Measurements from ENCODE around the gene SDR42E1. TPM values are rescaled to one million over a fixed set of nuclear protein-coding genes. Genes with fewer than 3 reads are reported as not detected.

Gene SDR42E1
- total RNA-seq, 1 donor, result 1.4 TPM

DNA sequence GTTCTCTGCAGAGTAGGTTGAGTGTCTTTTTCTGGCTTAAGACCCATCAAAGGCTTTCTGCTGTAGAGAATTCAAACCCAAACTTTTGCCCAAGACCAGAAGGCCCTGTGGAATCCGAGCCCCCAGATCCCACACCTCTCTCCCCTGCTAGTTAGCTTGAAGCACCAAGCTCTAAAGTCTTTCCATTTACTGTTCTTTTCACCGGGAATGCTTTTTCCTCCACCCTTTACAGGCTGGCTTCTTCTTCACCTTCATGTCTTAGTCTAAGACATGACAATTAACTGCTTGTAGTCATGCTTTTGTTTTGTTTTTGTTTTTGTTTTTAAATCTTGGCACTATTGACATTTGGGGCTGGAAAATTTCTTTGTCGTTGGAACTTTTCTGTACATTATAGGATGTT lies 39.2 kb upstream of the SDR42E1 start:
- peaks cover 16% of the 10 kb centered on the region for H3K27me3 ChIP-seq (ENCODE audit: insufficient read depth, low read length)
- no peaks in the 10 kb centered on the region for H3K36me3 ChIP-seq (ENCODE audit: insufficient read depth, low read length)
- no peaks in the 10 kb centered on the region for H3K79me2 ChIP-seq (ENCODE audit: insufficient read depth, low read length)
- TF ChIP-seq, protein P1, sequence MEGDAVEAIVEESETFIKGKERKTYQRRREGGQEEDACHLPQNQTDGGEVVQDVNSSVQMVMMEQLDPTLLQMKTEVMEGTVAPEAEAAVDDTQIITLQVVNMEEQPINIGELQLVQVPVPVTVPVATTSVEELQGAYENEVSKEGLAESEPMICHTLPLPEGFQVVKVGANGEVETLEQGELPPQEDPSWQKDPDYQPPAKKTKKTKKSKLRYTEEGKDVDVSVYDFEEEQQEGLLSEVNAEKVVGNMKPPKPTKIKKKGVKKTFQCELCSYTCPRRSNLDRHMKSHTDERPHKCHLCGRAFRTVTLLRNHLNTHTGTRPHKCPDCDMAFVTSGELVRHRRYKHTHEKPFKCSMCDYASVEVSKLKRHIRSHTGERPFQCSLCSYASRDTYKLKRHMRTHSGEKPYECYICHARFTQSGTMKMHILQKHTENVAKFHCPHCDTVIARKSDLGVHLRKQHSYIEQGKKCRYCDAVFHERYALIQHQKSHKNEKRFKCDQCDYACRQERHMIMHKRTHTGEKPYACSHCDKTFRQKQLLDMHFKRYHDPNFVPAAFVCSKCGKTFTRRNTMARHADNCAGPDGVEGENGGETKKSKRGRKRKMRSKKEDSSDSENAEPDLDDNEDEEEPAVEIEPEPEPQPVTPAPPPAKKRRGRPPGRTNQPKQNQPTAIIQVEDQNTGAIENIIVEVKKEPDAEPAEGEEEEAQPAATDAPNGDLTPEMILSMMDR (IDR thresholded peaks at IDR 0.05; ENCODE audit: extremely low read depth, low read depth, low read length), result no peak
- H3K4me3 ChIP-seq (ENCODE audit: insufficient read depth, low read length), result no peak overlapping the region
- no peak for DNase-seq (ENCODE audit: insufficient read length, low spot score, missing footprints)
- H3K27ac ChIP-seq (ENCODE audit: low read depth, low read length), result no peak overlapping the region
- H2AFZ ChIP-seq (ENCODE audit: low read length), result no peak overlapping the region
- no peaks in the 10 kb centered on the region for H3K4me1 ChIP-seq (ENCODE audit: insufficient read depth, low read length)
- no peaks in the 10 kb centered on the region for H3K9me3 ChIP-seq (ENCODE audit: low read depth, low read length)
- H3K4me2 ChIP-seq (ENCODE audit: insufficient read depth, low read length), result no peak overlapping the region
- H4K20me1 ChIP-seq (ENCODE audit: insufficient read depth, low read length), result no peaks in the 10 kb centered on the region

DNA sequence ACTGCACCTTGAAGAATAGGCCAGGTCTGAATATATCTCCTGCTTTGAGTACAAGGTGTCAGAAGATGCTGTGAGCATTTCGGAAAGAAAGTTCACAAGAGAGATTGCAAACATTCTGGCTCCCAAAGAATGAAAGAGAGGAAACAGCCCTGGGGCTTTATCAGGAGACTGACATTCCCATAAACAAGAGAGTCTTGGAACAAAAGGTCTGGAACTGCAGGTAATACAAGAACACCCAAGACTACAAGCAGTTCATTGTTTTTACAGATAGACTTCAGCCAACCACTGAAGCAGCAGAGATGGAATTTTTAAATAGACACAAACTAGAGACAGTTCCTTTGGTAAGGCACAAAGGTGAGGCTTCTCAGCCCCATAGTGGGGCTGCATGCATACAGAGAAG lies 38.2 kb upstream of the SDR42E1 start:
- H3K27me3 ChIP-seq (ENCODE audit: insufficient read depth, low read length), result peaks cover 16% of the 10 kb centered on the region
- no peaks in the 10 kb centered on the region for H3K4me1 ChIP-seq (ENCODE audit: insufficient read depth, low read length)
- no peaks in the 10 kb centered on the region for H4K20me1 ChIP-seq (ENCODE audit: insufficient read depth, low read length)
- no peaks in the 10 kb centered on the region for H3K9me3 ChIP-seq (ENCODE audit: low read depth, low read length)
- TF ChIP-seq, protein P1 (IDR thresholded peaks at IDR 0.05; ENCODE audit: extremely low read depth, low read depth, low read length), result no peak
- no peak for DNase-seq (ENCODE audit: insufficient read length, low spot score, missing footprints)
- no peak overlapping the region for H3K4me3 ChIP-seq (ENCODE audit: insufficient read depth, low read length)
- no peak overlapping the region for H3K4me2 ChIP-seq (ENCODE audit: insufficient read depth, low read length)
- no peak overlapping the region for H3K27ac ChIP-seq (ENCODE audit: low read depth, low read length)
- H3K36me3 ChIP-seq (ENCODE audit: insufficient read depth, low read length), result no peaks in the 10 kb centered on the region
- no peak overlapping the region for H2AFZ ChIP-seq (ENCODE audit: low read length)
- no peaks in the 10 kb centered on the region for H3K79me2 ChIP-seq (ENCODE audit: insufficient read depth, low read length)

DNA sequence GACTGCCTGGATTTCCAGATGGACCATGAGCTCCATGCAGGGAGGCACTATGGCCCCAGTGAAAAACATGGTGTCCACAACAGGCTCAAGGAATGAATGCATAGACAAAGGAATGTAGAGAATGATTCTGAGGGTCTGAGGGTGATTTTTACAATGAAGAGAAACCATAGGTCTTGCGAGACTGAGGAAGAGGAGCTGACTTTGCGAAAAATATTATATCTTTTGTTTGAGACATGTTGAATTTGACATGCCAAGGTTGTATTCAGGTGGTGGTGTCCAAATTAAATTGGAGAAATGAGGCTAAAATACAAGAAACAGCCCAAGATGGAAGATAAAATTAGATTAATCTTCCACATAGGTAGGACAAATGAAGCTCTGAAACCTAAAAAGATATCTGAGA lies 36.5 kb upstream of the SDR42E1 start:
- no peak overlapping the region for H3K4me2 ChIP-seq (ENCODE audit: insufficient read depth, low read length)
- TF ChIP-seq, protein P1 (IDR thresholded peaks at IDR 0.05; ENCODE audit: extremely low read depth, low read depth, low read length), result no peak

DNA sequence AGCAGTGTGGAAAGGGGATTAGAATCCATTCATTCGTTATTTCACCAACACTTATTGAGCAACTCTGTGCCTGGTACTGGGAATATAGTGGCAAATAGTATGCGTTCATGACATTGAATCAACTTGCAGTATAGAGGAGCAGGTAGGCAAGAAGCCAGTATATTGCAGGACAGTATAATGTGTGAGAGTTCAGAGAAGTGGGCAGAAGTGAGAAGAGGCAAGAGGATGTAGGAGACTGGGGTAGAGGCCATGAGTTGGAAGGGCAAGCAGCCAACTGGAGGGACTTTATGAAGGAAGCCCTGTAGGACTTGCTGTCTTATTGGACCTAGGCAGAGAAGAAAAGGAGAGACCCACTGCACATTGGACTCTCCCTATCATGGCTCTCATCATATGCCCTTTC lies 36.1 kb upstream of the SDR42E1 start:
- no peak for DNase-seq (ENCODE audit: insufficient read length, low spot score, missing footprints)
- Histone ChIP-seq H3K79me2 (ENCODE audit: insufficient read depth, low read length) (no peaks in the 10 kb centered on the region), H3K27ac (ENCODE audit: low read depth, low read length) (no peak overlapping the region), H2AFZ (ENCODE audit: low read length) (no peak overlapping the region), H3K4me3 (ENCODE audit: insufficient read depth, low read length) (no peak overlapping the region), H3K27me3 (ENCODE audit: insufficient read depth, low read length) (peaks cover 16% of the 10 kb centered on the region), H3K36me3 (ENCODE audit: insufficient read depth, low read length) (no peaks in the 10 kb centered on the region), H3K4me2 (ENCODE audit: insufficient read depth, low read length) (no peak overlapping the region), H3K9me3 (ENCODE audit: low read depth, low read length) (no peaks in the 10 kb centered on the region), H4K20me1 (ENCODE audit: insufficient read depth, low read length) (no peaks in the 10 kb centered on the region), H3K4me1 (ENCODE audit: insufficient read depth, low read length) (peaks cover 3% of the 10 kb centered on the region)
- TF ChIP-seq, protein P1 (IDR thresholded peaks at IDR 0.05; ENCODE audit: extremely low read depth, low read depth, low read length), result no peak

More for the DNA sequence above, 36.5 kb upstream of the SDR42E1 start:
- no peaks in the 10 kb centered on the region for H3K9me3 ChIP-seq (ENCODE audit: low read depth, low read length)
- no peak overlapping the region for H2AFZ ChIP-seq (ENCODE audit: low read length)
- H3K36me3 ChIP-seq (ENCODE audit: insufficient read depth, low read length), result no peaks in the 10 kb centered on the region
- no peak for DNase-seq (ENCODE audit: insufficient read length, low spot score, missing footprints)
- H3K79me2 ChIP-seq (ENCODE audit: insufficient read depth, low read length), result no peaks in the 10 kb centered on the region
- H3K4me3 ChIP-seq (ENCODE audit: insufficient read depth, low read length), result no peak overlapping the region
- H4K20me1 ChIP-seq (ENCODE audit: insufficient read depth, low read length), result no peaks in the 10 kb centered on the region
- no peak overlapping the region for H3K27ac ChIP-seq (ENCODE audit: low read depth, low read length)
- H3K4me1 ChIP-seq (ENCODE audit: insufficient read depth, low read length), result peaks cover 3% of the 10 kb centered on the region
- H3K27me3 ChIP-seq (ENCODE audit: insufficient read depth, low read length), result peaks cover 16% of the 10 kb centered on the region
